OCI-LY3 (cell line): ENCODE measurements around the gene ALKAL2.

Experiments
- CTCF ChIP-seq: fragments of 200-600, 300-600 bp; sonication (generic); IDR thresholded peaks from 2 replicates; pipeline ENCODE4 v1.5.1; 2014; ENCODE audit warnings: antibody characterized with exemption, low read length, low read depth
- EZH2phosphoT487 ChIP-seq: fragments of 200-600 bp; shearing (Covaris generic); IDR thresholded peaks from 2 replicates; pipeline ENCODE4 v1.6.1; 2018; ENCODE audit warnings: antibody characterized with exemption, mixed run types, low read depth

GRCh38 chr2:234421-234820 is 53.5 kb downstream of the ALKAL2 start:
- no peak for TF ChIP-seq CTCF
- no peak for TF ChIP-seq EZH2phosphoT487
